HG03108 (cell line): ENCODE results near the gene ADIPOQ.
"Not testable (repeated sequence)": the region's sequence is repeated elsewhere in the genome, so short reads cannot be mapped to it uniquely, and the experiment has no call there.

ENCODE experiments used
- ATAC-seq: cut with Tn5 transposase; IDR thresholded peaks from one replicate; pipeline ENCODE4 v1.9.1; 2021; ENCODE audit warnings: moderate library complexity; ENCODE audit not compliant: unreplicated experiment

The ADIPOQ gene

DNA sequence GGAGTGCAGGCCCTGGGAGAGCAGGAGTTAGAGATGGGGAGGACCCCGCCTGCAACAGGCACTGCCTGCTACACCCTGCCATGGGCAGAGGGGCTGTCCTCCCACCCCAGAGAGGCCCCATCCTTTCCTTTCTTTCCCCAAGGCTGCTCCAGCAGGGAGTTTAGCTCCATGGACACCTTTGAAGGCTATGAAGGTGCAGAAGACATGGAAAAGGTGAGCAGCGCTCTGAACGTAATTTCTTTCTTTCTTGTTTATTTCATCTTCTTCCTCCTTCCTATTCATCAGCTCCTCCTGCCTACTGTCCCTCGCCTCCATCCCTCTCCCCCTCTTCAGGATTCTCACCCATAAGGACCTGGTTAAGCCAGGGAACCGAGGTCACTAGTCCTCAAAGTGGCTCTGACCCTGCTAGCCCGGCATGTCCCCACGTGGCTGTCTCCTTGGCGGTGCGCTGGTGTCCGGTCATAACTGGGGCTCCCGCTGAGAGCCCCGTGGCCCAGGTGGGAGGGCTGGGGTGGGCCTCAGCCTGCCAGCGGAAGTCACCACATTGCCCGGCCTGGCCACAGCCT lies 16.0 kb upstream of the ADIPOQ start:
- no peak for ATAC-seq

DNA sequence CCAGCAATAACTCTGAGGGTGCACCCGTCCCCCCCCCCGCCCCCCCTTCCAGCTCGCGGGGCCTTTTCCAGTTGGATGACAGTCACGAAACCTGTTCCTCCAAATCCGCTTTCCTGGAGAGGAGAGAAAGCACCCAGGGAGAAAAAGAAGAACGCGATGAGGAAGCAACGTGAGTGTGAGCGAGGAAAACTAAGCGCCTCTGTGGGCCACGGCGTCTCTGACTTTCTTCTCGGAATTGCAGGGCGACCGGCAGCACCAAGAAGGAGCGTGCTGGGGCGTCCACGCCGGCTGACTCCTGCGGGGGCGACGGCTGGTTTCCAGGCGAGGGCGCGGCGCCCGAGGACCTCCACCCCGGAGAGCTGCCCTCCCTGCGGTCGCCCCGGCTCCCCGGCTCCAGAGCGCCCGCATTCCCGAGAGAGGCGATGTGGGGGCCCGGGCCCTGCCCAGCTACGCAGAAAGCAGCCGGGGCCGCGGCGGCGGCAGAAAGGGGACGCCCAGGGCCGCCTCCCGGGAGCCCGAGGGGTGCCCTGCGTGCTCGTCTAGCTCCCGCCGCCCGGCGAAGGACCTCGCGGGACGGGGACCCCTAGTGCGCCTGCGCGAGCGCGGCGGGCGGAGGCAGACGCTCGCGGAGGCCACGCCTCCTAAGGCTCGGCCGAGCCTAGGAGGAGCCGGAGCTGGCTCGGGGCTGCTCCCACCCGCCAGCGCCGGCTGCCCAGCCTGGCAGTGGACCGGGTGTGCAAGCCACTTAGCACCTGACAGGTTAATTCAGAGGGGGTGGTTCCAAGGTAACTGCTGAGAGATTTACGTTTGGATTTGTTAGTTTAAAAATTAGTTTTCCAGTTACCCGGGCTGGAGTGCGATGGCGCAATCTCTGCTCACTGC lies 15.3 kb upstream of the ADIPOQ start:
- peak; percentile 87 for ATAC-seq

DNA sequence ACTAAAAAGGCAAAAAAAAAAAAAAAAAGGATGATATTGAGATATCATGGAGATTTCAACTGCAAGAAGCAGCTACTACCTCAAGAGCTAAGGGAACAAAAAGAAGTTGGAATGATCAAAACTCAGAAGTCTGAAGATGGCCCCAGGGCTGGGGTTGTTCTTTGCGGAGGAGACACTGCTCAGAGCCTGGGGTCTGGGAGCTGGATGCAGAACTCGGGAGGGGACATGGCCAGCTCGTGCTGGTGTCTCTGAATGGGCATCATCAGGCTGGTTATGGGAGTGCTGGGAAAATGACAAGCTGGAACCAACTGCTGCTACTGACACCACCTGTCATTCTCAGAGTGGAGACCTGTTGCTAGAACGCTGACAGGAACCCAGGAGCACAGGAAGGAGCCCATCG lies 14.2 kb upstream of the ADIPOQ start:
- no peak for ATAC-seq

- no peak for ATAC-seq
Observed at GRCh38 chr3:186831798-186832197, 10.7 kb upstream of the ADIPOQ start.

DNA sequence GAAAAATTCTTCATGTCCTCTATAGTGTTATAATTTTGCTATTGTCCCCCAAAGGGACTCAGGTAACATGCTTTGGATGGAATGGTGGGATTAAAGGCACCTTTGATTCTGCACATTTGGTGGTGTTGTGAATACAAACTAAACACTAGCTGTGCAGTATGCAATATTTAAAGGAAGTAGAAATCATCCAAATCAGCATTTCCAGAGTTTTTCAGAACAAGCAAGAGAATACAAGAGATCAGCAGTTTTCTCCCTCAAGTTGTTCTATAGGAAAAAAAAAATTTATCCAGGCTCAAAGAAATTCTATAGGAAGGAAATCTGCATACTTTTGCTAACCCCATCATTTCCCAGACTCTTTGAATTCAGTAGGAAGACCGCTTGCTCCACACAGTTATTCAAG lies 10.2 kb upstream of the ADIPOQ start:
- no peak for ATAC-seq

DNA sequence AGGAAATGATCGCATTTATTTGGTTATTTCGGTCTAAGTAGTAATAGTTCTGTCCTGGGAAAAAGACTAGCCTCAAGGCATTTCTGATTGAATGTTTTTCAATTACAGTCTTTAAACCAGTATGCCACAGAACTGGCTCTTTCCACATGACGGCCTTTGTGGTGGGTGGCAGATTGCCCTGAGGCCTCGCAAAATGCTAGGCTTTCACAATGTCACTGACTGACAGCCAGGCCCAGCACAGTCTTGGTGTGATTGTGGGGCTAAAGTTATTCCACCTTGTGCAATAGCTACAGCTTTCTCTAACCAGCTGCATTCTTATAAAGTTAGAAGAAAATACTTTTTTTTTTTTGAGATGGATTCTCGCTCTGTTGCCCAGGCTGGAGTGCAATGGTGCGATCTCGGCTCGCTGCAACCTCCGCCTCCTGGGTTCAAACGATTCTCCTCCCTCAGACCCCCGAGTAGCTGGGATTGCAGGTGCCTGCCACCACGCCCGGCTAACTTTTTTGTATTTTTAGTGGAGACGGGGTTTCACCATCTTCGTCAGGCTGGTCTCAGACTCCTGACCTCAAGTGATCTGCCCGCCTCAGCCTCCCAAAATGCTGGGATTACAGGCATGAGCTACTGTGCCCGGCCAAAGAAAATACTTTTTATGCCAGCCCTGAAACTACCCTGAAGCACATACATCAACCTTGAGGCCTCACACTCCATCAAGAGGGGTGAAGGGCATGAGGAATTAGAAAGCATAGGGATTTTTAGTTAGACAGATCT lies 2.5 kb upstream of the ADIPOQ start:
- no peak for ATAC-seq

DNA sequence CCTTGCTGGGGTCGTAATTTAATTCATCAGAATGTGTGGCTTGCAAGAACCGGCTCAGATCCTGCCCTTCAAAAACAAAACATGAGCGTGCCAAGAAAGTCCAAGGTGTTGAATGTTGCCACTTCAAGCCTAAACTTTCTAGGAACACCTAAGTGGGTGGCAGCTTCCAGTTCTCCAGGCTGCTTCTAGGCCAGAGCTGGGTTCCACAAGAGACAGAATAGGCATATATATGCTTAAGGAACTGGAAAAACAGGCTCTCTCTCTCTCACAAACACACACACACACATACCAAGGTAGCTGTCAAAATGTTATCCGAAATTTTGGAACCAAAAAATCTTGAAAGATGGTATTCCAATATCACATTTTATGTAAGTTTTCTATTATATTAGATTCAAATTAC lies 890 bp upstream of the ADIPOQ start:
- no peak for ATAC-seq

DNA sequence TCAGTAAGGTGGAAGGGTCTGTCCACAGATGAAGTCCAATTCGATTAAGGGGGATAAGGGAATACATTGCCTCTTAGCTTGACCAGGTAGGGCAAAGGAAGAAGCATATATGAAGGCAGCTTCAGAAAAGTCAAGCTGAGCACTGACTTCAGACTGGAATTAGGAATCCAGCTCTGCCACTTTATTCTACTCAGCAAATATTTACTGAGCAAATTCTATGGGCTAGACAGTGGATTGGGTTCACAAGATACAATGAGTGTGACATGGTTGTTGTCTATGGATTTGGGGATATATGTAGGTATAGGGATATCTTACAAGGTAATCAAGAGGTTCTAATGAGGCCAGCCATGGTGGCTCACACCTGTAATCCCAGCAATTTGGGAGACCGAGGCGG lies 526 bp downstream of the ADIPOQ start:
- ATAC-seq, result no peak

GRCh38 chr3:186844908-186845307 lies 2.4 kb downstream of the ADIPOQ start:
- ATAC-seq, result no peak

- ATAC-seq, result no peak
Observed at GRCh38 chr3:186845756-186846155, 3.2 kb downstream of the ADIPOQ start.

- no peak for ATAC-seq
Observed at GRCh38 chr3:186847437-186847836, 4.9 kb downstream of the ADIPOQ start.

DNA sequence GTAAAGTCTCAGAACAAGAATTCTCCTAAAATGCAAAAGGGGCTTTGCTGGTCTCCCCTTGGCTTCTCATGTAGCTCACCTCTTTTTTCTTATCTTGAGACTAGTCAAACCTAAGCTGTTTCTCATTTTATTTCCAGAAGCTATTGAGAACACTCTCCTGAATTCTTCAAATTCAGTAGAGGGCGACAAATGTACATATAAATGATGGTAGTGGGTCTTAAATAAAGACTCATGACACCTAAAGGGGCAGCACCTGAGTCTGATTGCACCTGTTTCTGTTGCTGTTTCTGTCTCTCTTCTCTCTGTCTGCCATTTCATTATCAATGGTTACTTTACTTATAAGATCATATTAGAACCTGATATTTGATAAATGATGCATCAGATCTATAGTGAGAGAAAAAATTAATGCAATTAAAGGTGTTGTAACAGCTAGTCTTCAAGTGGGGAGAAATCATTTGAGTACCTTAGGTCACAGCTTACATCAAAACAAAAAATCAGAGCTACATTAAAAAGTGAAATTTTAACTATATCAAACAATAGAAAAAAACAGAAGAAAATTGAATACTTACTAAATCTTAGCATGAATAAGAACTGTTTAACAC lies 7.0 kb downstream of the ADIPOQ start:
- ATAC-seq, result peak; percentile 75

DNA sequence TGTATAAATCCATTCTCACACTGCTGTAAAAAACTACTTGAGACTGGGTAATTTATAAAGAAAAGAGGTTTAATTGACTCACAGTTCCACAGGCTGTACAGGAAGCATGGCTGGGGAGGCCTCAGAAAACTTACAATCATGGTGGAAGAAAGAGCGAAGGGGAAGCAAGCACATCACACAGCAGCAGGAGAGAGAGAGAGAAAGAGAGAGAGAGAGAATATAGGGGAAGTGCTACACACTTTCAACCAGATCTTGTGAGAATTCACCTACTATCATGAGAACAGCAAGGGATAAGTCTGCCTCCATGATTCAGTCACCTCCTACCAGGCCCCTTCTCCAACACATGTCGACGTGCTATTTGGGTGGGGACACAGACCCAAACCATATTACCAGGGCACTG lies 9.3 kb downstream of the ADIPOQ start:
- ATAC-seq, result not testable (repeated sequence)

DNA sequence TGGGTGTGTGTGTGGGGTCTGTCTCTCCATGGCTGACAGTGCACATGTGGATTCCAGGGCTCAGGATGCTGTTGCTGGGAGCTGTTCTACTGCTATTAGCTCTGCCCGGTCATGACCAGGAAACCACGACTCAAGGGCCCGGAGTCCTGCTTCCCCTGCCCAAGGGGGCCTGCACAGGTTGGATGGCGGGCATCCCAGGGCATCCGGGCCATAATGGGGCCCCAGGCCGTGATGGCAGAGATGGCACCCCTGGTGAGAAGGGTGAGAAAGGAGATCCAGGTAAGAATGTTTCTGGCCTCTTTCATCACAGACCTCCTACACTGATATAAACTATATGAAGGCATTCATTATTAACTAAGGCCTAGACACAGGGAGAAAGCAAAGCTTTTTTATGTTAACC lies 10.5 kb downstream of the ADIPOQ start:
- no peak for ATAC-seq

DNA sequence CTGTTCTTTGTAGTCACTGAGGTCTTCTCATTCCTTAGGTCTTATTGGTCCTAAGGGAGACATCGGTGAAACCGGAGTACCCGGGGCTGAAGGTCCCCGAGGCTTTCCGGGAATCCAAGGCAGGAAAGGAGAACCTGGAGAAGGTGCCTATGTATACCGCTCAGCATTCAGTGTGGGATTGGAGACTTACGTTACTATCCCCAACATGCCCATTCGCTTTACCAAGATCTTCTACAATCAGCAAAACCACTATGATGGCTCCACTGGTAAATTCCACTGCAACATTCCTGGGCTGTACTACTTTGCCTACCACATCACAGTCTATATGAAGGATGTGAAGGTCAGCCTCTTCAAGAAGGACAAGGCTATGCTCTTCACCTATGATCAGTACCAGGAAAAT lies 11.6 kb downstream of the ADIPOQ start:
- ATAC-seq, result no peak

- ATAC-seq, result no peak
Observed at GRCh38 chr3:186854954-186855353, 12.4 kb downstream of the ADIPOQ start.

DNA sequence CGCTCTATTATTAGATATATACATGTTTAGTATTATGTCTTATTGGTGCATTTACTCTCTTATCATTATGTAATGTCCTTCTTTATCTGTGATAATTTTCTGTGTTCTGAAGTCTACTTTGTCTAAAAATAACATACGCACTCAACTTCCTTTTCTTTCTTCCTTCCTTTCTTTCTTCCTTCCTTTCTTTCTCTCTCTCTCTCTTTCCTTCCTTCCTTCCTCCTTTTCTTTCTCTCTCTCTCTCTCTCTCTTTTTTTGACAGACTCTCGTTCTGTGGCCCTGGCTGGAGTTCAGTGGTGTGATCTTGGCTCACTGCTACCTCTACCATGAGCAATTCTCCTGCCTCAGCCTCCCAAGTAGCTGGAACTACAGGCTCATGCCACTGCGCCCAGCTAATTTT lies 15.2 kb downstream of the ADIPOQ start:
- ATAC-seq, result no peak

GRCh38 chr3:186865215-186865853 lies 22.8 kb downstream of the ADIPOQ start:
- not testable (repeated sequence) for ATAC-seq

- ATAC-seq, result not testable (repeated sequence)
Observed at GRCh38 chr3:186866095-186866494, 23.6 kb downstream of the ADIPOQ start.

GRCh38 chr3:186869253-186870100 lies 27.0 kb downstream of the ADIPOQ start:
- no peak for ATAC-seq
